22Rv1 (cell line): ENCODE results near the gene DGCR2.

ENCODE experiments used
- ZFX ChIP-seq: fragments of 450-650 bp; IDR thresholded peaks from 2 replicates; pipeline ENCODE4 v1.6.1; 2017; ENCODE audit warnings: antibody characterized with exemption, borderline replicate concordance
- TF ChIP-seq, protein P1 (sequence below): fragments of 450-650 bp; IDR thresholded peaks from 2 replicates; pipeline ENCODE4 v1.5.1; 2017; ENCODE audit warnings: mild to moderate bottlenecking

DNA sequence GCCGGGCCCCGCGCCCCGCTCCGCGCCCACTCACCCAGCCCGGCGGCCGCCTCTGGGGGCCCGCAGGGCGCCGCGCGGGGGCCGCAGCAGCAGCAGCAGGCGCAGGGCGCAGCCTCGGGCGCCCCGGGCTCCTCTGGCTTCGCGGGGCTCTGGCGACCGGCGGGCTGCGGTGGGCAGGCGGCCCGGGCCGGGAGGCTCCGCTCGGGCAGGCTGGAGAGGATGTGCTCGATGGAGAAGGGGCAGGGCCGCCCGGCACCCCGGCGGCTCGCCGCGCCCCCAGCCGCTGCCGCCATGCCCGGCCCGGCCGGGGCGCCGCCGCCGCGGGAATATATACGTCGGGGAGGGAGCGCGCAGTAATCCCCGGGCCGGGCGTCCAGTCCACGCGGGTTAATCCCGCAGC is 27.8 kb upstream of the DGCR2 start, which contains the start of gene GSC2:
- TF ChIP-seq, protein P1, sequence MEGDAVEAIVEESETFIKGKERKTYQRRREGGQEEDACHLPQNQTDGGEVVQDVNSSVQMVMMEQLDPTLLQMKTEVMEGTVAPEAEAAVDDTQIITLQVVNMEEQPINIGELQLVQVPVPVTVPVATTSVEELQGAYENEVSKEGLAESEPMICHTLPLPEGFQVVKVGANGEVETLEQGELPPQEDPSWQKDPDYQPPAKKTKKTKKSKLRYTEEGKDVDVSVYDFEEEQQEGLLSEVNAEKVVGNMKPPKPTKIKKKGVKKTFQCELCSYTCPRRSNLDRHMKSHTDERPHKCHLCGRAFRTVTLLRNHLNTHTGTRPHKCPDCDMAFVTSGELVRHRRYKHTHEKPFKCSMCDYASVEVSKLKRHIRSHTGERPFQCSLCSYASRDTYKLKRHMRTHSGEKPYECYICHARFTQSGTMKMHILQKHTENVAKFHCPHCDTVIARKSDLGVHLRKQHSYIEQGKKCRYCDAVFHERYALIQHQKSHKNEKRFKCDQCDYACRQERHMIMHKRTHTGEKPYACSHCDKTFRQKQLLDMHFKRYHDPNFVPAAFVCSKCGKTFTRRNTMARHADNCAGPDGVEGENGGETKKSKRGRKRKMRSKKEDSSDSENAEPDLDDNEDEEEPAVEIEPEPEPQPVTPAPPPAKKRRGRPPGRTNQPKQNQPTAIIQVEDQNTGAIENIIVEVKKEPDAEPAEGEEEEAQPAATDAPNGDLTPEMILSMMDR = no peak
- TF ChIP-seq ZFX = no peak
